GM19372 (cell line): Measurements from ENCODE around the gene GPR149.
"Not testable (repeated sequence)": the region's sequence is repeated elsewhere in the genome, so short reads cannot be mapped to it uniquely, and the experiment has no call there.

Experiments
- ATAC-seq: cut with Tn5 transposase; IDR thresholded peaks from one replicate; pipeline ENCODE4 v1.9.1; 2021; ENCODE audit warnings: mild to moderate bottlenecking, low read depth, moderate library complexity; ENCODE audit not compliant: unreplicated experiment

GPR149 gene

GRCh38 chr3:154430014-154430413, at the start of gene GPR149:
Gene GPR149, minus strand, starts transcription at chr3:154430190. Its CDS starts 575 bp downstream, at chr3:154429615.
- no peak for ATAC-seq

- ATAC-seq = no peak
Observed at GRCh38 chr3:154473769-154474168, 43.8 kb upstream of the GPR149 start.

- ATAC-seq = no peak
Observed at GRCh38 chr3:154469585-154469984, 39.6 kb upstream of the GPR149 start.

- ATAC-seq = no peak
Observed at GRCh38 chr3:154464440-154465190, 34.6 kb upstream of the GPR149 start.

- ATAC-seq = no peak
Observed at GRCh38 chr3:154458560-154458959, 28.6 kb upstream of the GPR149 start.

- ATAC-seq = not testable (repeated sequence)
Observed at GRCh38 chr3:154439081-154439480, 9.1 kb upstream of the GPR149 start.

GRCh38 chr3:154431043-154431442, 1.1 kb upstream of the GPR149 start:
- ATAC-seq = no peak

GRCh38 chr3:154428286-154429206, 1.4 kb downstream of the GPR149 start:
- no peak for ATAC-seq

GRCh38 chr3:154427685-154428285, 2.2 kb downstream of the GPR149 start:
- no peak for ATAC-seq

GRCh38 chr3:154422694-154423093, 7.3 kb downstream of the GPR149 start:
- ATAC-seq = no peak

- ATAC-seq = no peak
Observed at GRCh38 chr3:154421083-154421482, 8.9 kb downstream of the GPR149 start.

- peak; percentile 97 for ATAC-seq
Observed at GRCh38 chr3:154398084-154398967, 31.7 kb downstream of the GPR149 start.

GRCh38 chr3:154389861-154390260, 40.1 kb downstream of the GPR149 start:
- no peak for ATAC-seq

GRCh38 chr3:154384479-154384878, 45.5 kb downstream of the GPR149 start:
- no peak for ATAC-seq

- ATAC-seq = no peak
Observed at GRCh38 chr3:154378311-154378710, 51.7 kb downstream of the GPR149 start.

- ATAC-seq = no peak
Observed at GRCh38 chr3:154367221-154367620, 62.8 kb downstream of the GPR149 start.

GRCh38 chr3:154364849-154365248, 65.1 kb downstream of the GPR149 start:
- no peak for ATAC-seq

GRCh38 chr3:154361099-154361498, 68.9 kb downstream of the GPR149 start:
- ATAC-seq = no peak

- no peak for ATAC-seq
Observed at GRCh38 chr3:154356009-154356408, 74.0 kb downstream of the GPR149 start.

GRCh38 chr3:154349223-154349622, 80.8 kb downstream of the GPR149 start:
- no peak for ATAC-seq
